ENCODE measurements around the gene MRPS31.
"Not testable (repeated sequence)": the region's sequence is repeated elsewhere in the genome, so short reads cannot be mapped to it uniquely, and the experiment has no call there.

DNA sequence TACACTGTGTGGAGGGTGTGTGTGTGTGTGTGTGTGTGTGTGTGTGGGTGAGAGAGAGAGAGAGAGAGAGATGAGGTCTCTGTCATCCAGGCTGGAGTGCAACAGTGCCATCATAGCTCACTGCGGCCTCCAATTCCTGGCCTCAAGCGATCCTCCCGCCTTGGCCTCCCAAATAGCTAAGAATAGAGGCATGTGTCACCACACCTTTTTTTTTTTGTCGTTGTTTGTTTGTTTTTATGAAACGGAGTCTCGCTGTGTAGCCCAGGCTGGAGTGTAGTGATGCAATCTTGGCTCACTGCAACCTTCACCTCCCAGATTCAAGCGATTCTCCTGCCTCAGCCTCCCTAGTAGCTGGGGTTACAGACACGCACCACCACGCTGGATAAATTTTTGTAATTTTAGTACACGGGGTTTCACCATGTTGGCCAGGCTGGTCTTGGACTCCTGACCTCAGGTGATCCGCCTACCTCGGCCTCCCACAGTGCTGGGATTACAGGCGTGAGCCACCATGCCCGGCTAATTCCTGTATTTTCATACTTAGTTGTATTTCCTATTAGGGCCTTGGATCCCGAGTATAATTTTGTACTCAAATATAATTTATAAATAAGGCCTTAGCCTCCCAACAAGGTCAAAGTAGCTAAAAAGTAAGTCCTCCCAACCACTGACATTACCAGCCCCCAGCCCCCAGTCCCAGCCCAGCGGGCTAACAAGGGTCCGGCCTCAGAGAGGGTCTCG is 17.7 kb upstream of the MRPS31 start:
- TF ChIP-seq, protein P1, sequence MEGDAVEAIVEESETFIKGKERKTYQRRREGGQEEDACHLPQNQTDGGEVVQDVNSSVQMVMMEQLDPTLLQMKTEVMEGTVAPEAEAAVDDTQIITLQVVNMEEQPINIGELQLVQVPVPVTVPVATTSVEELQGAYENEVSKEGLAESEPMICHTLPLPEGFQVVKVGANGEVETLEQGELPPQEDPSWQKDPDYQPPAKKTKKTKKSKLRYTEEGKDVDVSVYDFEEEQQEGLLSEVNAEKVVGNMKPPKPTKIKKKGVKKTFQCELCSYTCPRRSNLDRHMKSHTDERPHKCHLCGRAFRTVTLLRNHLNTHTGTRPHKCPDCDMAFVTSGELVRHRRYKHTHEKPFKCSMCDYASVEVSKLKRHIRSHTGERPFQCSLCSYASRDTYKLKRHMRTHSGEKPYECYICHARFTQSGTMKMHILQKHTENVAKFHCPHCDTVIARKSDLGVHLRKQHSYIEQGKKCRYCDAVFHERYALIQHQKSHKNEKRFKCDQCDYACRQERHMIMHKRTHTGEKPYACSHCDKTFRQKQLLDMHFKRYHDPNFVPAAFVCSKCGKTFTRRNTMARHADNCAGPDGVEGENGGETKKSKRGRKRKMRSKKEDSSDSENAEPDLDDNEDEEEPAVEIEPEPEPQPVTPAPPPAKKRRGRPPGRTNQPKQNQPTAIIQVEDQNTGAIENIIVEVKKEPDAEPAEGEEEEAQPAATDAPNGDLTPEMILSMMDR (IDR thresholded peaks at IDR 0.05 in 2 of 3, conservative IDR thresholded peaks at IDR 0.05 in 1 of 3; ENCODE audit: borderline replicate concordance in 1 of 3, insufficient read depth in 1 of 3, low read depth in 2 of 3, low read length in 2 of 3), result not testable (repeated sequence)
- TF ChIP-seq, protein P2, sequence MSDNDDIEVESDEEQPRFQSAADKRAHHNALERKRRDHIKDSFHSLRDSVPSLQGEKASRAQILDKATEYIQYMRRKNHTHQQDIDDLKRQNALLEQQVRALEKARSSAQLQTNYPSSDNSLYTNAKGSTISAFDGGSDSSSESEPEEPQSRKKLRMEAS (IDR thresholded peaks at IDR 0.05), result not testable (repeated sequence)
- TF ChIP-seq EZH2phosphoT487 (IDR thresholded peaks at IDR 0.05; ENCODE audit: borderline replicate concordance); POLR2A (IDR thresholded peaks at IDR 0.05; ENCODE audit: borderline replicate concordance, extremely low read depth, insufficient read depth, insufficient read length); RAD21 (IDR thresholded peaks at IDR 0.05; ENCODE audit: low read depth): not testable (repeated sequence)
